GM19452 (cell line): ENCODE measurements around the gene ACSL6.

ENCODE experiments used
- ATAC-seq: cut with Tn5 transposase; IDR thresholded peaks from one replicate; pipeline ENCODE4 v1.9.1; 2021; ENCODE audit not compliant: unreplicated experiment

The ACSL6 gene

DNA sequence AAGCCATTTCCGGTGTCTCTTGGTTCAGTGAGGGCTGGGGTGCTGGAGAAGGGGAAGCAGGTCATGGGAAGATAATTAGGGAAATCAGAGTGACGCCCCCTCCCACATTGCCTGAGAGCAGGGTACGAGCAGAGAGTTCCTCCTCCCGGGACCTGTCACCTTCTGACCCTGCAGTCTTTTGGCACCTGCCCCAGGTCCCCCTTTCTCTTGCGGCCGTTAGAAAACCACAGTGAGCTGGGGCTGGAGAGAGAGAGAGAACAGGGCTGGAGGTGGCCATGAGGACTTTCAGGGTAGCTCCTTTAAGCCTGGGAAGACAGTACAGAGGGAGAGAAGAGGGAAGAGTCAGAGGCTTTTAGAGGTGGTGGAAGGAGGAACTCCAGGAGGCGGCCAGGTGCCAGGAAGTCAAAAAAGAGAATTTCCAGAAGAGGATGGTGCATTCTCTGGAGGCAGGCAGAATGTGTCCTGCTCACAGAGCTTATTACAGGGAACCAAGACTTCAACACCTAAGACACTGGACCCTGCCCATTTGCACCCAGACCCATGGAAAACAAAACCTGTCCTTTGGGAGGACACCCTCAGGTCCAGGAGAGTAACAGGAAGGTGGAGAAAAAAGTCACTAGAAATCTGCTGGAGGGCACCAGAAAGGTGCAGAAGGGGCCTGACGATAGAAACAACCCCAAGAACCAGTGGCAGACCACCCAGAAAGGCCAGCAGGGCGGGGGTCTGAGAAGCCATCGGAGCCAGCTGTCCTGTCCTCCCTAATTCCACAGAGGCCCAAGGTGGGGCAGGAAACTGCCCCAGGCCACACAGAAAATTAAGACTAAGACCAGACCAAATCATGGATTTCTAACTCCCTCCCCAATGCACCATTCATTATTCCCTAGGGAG is 6.5 kb upstream of the ACSL6 start:
- no peak for ATAC-seq

- no peak for ATAC-seq
Observed at GRCh38 chr5:132017316-132017715, 5.9 kb upstream of the ACSL6 start.

DNA sequence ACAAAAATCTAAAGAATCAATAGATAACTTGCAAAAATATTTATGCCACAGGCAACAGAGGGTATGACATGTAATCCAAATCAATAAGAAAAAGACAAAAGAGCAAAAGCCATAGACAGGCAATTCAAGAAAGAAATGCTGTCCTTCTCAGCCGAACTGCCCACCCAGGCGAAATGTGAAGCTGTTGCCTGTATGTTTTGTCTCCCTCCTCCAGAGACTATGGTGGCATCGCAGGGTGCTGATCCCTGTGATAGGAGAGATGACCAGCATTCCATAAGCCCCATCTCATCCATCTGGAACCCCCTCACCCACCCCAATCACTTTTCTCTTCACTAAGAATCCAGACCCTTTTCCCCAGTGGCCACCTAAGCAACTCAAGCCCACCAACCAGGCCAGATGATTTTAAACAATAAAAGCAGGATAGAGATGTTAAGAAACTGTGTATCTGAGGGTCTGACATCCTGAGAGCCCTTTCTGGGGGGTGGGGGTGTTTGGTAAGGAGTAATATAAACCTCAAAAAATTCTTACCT is 5.3 kb upstream of the ACSL6 start:
- ATAC-seq = no peak

GRCh38 chr5:132013711-132014110 is 2.3 kb upstream of the ACSL6 start:
- no peak for ATAC-seq

DNA sequence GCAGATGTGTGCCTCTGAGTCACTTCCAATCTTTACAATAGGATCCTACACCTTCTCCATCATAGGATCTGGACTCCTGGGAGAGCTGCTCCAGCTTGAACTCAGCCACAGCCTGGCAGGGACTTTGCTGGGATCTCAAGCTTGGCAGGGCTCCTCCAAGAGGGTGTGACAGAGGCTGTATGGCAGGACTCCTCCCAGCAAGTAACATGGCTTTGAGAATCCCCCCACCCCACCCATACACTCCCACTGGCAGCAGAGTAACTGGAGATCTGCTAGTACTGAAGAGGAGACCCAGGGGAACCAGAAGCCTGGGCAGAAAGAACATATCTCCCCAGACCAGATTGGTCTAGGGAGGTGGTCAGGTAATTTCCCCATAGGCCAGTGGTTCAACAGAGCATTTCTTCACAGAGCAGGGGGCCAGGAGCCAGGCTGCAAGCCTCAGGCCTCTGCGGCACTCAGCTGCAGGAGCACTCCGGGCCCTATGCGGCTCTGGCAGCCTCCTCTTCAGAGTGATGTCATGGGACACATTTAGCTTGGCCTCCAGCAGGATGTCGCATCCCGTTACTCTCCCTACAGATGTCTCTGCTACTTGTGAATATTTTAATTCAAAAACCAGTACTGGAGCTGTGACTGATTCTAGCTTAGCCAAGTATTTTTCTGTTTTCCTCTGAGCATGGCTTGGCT is 1.7 kb upstream of the ACSL6 start:
- ATAC-seq = no peak

GRCh38 chr5:132012371-132013005 is 1.0 kb upstream of the ACSL6 start:
- no peak for ATAC-seq

- ATAC-seq = no peak
Observed at GRCh38 chr5:132010989-132011621, 353 bp downstream of the ACSL6 start.

DNA sequence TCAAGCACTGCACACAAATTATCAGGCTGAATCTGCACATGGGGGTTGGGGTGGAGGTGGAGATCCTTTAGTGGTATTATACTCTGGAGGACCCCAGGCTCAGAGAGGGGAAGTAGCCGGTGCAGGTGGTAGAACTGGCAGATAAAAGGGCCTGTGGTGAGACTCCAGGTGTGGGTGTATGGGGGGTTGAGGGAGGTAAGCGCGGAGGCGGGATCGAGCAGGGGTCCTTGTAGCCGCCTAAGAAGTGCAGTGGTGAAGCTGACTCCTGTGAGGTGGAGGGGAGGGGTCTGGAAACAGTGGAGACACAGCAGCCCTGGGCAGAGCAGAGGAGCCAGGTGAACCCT is 841 bp downstream of the ACSL6 start:
- no peak for ATAC-seq

DNA sequence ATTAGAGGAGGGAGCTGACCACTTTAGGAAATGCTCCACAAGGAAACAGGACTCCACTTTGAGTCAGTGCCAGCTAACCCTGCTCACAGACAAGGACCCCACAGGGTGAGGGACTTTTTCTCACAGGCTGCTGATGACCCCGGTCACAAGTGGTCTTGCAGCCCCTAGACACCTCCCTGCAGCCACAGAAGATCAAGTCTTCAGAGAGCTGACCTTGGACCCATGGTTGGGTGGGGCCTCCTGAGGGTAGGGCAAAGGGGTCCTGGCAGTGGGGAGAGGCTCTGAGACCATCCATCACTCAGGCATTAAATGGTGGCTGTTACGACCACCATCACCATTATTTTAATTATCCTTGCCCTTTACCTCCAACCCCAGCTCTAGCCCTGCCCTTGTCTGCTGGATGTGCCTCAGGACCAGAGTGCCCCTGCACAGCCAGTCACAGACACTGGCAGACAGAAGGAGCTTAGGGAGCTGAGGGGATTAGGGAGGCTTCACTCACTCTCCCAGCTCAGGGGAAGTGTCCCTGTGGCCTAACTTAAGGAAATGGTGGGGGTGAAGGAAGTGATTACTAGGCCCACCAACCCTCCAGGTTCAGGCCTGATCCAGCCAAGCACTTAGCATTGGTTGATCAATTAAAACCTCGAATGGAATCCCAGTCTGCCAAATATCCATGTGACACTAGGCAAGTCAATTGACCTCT is 1.6 kb downstream of the ACSL6 start:
- no peak for ATAC-seq

DNA sequence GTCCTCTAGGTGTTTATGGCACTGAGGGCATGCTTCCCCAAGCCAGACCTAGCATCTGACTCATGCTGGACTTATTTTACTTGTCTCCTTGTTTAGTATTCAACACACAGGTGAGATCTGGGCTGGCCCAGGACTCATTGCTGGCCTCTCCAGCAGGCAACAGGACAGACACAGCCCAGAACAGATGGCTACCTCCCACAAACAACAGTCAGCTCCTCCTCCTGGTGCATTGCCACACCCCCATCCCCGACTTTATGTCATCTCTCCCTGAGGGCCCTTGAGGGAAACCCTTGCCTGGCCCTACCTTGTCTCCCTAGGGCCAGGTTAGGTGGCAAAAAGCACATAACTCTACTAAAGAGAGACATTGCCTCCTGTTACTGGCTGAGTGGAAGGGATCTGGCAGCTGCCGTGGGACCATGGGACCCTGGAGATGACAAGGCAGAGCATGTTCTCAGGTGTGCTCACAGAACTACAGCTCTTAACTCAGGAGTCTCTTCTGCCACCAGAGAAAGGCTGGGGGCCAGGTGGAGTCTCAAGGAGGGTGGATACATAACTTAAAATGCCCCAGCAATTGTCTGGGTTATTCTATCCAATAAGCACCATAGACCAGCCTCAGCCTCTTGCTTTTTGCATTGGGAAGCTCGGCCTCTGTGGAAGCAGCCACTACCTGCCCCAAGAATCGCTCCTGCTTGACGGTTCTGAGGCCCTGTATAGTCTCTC is 2.3 kb downstream of the ACSL6 start:
- no peak for ATAC-seq

DNA sequence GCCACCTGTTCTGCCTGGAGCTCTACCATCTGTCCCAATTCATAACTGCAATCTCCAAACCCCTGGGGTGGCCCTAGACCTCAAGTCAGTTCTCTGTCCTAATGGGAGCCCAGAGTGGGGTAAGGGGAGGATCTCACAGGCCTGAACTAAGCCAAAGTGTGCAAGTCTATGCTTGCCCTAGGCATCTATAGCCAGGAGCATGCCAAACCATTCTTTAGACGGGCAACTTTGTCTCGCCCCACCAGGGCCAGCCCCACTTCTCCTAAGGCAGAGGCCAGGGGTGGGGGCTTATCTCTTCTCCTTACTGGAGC is 3.3 kb downstream of the ACSL6 start:
- ATAC-seq = peak; percentile 16

GRCh38 chr5:132007399-132008162 is 3.9 kb downstream of the ACSL6 start:
- ATAC-seq = peak; percentile 73

- ATAC-seq = no peak
Observed at GRCh38 chr5:132006331-132007120, 4.9 kb downstream of the ACSL6 start.

DNA sequence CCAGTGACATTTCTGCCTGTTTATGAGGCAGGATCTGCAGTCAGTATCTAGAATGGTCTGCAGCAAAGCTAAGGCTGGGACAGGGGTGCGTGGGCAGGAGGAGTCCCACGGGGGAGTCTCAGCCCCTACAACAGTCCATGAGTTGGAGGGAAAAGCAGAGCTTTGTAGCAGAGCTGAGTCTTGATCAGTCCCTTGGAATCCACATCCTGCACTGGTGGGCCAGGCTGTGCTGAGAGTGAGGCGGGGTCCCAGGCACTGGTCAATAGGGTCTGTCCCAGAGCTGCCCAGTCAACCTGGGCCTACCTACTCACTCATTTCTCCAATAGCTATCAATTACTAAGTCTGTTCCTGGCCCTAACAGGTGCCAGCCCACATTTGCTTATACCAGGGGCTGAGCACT is 5.9 kb downstream of the ACSL6 start:
- ATAC-seq = no peak

- no peak for ATAC-seq
Observed at GRCh38 chr5:132003982-132004381, 7.5 kb downstream of the ACSL6 start.

- ATAC-seq = no peak
Observed at GRCh38 chr5:132003170-132003744, 8.2 kb downstream of the ACSL6 start.

- no peak for ATAC-seq
Observed at GRCh38 chr5:132002757-132003156, 8.7 kb downstream of the ACSL6 start.
